ENCODE results near the gene ZNF879. TPM values are rescaled to one million over a fixed set of nuclear protein-coding genes. Genes with fewer than 3 reads are reported as not detected.

Gene ZNF879
- total RNA-seq = 4.1 and 4.6 TPM in 2 replicates

GRCh38 chr5:179023528-179024189 lies at the start of gene ZNF879:
ZNF879 (plus strand) TSS chr5:179023804; CDS start chr5:179025005, 1,201 bp downstream.

GRCh38 chr5:178994580-178995340 lies 28.8 kb upstream of the ZNF879 start, which contains the start of gene GRM6:
GRM6 (minus strand) TSS chr5:178995320; CDS start chr5:178994944, 376 bp downstream.

DNA sequence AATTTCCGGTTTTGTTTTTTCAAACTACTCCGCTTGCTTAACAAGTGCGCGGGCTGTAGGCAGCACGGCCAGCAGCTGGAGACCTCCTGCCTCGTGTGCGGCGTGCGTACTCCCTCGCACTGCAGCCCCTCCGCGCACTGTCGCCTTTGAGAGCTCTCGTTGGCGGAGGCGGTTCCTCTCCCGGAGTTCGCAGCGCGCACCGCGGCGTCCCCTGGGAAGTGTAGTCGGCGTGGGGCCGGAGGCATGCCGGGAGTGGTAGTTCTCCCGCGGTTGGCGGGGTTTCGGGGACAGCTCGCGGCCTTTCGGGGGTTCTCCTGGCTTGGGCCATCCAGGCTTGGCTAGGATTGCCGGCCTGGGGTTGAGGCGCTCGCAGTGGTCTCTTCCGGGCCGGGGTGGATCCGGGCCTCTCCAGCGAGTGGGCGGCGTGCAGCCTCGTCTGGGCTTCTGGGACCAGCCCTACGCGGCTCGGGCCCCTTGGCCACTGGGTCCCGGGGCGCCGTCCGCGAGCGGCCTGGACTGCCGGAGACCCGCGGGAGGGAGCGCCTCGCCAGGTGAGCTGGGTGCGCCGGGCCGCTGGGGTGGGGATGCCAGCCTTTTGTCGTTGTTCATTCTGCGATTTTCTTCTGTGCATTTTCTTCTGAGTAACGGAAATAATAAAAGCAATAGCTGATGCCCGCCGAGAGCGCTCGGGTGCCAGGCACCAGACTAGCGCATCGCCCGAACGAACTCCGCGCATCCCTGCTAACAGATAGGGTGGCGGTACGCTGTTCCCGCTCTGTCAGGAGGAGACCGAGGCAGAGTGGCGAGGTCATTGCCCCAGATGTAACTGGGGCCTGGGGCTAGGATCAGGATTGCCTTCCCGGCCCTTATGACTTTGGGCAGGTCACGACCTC lies 36.8 kb downstream of the ZNF879 start, which contains the start of gene ZNF354C:
Gene ZNF354C (plus strand): TSS at position 258 of the 893 bp plus-strand sequence. CDS start 1,696 bp downstream, outside the sequence.

Other genes with a start within 250 kb of the ZNF879 start
- gene ZNF354B, start 163.9 kb upstream of the ZNF879 start, total RNA-seq = 5.1 and 6.4 TPM in 2 replicates
- 0.69 and 0.78 TPM in 2 replicates for gene ZFP2, start 127.9 kb upstream of the ZNF879 start, total RNA-seq
- 1.9 and 2.8 TPM in 2 replicates for gene ZNF454, start 82.6 kb upstream of the ZNF879 start, total RNA-seq
- not detected in 2 replicates for gene GRM6, start 28.5 kb upstream of the ZNF879 start, total RNA-seq
- gene ZNF354C, start 36.6 kb downstream of the ZNF879 start, total RNA-seq = 7.7 and 8.5 TPM in 2 replicates

Measured in smooth muscle cell of the pulmonary artery (primary cell).